ENCODE data around the gene ANKUB1.

ANKUB1 gene

DNA sequence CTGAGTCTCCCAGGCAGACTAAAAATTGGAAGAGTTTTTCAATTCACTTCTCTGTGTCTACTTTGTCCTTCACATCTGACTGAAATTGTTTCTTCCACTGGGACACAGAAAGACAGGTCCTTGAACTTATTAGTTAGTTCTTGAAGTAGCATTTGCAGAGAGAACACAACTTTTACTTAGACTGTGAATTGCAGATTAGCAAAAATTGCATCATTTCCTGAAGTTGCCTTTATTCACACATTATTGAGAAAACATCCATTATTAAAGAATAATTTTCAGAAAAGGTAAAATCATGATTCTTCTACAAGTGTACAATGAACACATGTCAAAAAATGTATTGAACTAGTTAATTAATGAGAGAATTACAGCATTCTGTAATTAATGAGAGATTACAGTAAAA lies 38.6 kb downstream of the ANKUB1 start:
- DNase-seq: no peak

DNA sequence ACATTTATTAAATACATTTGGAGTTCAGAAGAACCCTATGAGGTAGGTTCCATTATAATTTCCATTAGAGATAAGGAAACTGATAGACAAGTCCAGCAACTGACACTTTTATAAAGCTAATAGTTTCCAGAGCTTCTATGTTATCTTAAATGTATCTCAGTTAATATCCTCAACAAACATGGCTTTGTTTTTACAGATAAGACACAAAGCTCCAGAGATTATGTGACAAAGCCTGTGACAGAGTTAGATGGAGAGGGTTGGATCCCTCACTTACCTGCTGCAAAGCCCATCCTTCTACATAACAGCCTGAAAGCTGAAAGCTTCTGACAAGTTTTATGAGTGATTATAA lies 39.6 kb downstream of the ANKUB1 start:
- DNase-seq: no peak

DNA sequence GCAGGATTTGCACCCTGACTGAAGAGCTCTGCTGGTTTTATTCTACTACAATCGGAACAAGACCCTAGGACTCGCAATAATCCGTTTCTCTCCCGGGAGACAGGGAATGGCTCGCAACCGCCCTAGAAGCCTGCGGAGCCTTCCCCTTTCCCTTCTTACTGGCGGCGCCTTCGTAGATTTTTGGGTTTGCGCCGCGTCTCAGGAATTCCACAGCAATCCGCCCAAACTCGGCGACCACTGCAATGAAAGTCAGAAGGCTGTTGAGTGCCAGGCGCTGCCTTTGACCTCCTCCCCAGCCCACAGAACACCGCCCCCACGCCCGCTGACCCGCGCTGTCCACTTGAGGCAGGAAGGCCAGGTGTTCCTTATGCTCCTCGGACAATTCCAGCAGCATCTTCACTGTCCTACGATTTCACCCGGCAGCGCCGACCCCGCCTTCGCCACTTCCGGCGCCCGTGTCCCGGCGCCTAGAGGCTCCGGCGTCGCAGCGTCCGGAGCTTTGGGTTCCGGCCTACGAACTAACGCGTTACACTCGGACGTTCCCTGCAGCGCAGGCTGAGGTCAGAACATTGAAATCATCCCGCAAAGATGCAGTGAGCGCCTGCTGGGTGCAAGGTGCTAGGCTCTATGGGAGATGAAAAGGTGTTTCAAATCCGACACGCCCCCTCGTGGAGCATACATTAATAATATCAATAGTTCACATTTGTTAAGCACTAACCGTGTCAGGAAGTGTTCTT lies 40.1 kb downstream of the ANKUB1 start, which contains the start of gene COMMD2:
COMMD2 (minus strand) TSS at position 439 of the 737 bp plus-strand sequence; CDS start at position 394, 45 bp downstream.
- peak; percentile 87 for DNase-seq

GRCh38 chr3:149751551-149751950 lies 40.8 kb downstream of the ANKUB1 start:
- DNase-seq: no peak

DNA sequence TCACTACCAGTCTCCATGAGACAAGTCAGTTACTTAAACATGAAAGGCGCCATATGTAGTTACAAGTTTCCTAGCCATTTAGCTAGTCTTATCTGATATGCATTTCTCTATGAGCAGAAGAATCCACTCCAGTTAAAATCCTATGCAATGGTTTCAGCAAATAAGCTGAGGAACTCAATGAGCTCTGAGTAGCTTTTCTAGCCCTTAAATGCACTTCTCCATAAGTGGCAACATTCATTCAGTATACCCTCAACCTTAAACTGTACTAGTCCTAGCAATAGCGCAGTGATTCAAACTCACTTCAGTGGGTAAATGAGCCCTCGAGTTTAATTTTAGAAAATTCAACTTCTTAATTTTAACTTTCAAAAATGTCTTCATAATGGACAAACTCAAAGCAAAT lies 47.7 kb downstream of the ANKUB1 start:
- DNase-seq: no peak

DNA sequence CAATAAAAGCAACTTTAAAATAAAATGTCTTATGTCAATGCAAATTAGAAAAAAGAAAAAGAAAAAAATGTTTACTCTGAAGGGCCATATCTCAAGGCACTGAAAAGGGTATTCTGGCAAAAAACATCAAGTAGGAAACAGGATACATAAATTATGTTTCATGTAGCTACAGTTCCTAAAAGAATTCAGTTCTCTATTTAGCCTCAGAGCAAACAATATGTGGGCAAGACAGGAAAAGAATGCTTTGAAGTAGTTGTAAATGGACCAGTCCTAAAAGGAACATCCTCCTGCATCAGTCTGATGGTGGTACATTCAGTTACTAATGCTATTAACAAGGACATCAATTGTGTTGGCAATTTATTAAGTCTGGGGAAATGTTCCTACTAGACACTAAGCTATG lies 48.2 kb downstream of the ANKUB1 start:
- no peak for DNase-seq

- no peak for DNase-seq
Observed at GRCh38 chr3:149739396-149739795, 53.0 kb downstream of the ANKUB1 start.

- no peak for DNase-seq
Observed at GRCh38 chr3:149738876-149739275, 53.5 kb downstream of the ANKUB1 start.

DNA sequence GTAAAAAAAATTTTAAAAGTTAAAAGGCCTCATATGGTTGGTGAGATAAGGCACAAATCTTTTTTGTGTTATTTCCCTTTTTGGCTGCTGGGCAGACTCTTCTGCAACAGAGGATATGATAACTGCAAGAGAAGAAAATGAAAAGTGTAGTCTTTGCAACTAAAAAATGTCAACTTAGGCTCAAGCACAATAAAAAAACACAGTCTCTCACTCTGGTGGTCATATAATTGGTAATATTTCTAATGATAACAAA lies 55.5 kb downstream of the ANKUB1 start:
- DNase-seq: no peak

DNA sequence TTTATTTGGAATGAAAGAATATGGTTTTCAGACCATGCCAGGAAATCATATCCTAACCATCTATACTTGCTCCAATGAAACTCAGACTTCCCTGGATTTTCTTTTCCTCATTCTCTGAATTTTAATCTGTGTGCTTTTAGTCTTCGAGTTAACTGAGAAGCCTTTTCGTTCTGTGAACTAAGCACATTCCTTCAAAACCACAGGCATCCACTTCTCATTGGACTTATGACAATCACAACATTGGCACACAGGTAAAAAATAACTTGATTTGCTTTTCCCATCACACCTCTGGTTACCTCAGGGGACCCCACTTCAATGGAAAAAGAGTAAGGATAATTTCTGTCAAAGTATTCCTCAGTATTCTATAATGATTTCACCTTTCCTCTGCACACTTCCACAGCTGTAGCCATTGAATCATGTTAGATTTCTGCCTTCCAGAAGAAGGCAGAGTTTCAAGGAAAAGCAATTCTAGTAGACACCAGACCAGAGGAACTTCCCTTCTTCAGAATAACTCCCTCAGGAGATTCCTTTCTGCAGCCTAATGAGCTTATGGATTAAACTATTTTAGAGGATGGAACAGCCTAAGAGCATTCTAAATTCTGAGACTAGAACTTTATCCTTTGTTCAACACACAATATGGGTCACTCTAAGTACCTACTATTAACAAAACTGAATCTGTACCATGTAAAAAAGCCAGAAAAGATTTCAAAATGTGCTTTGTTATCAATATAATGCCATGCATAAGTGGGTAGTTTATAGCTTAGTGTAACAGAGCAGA lies 56.0 kb downstream of the ANKUB1 start:
- peak; percentile 68 for DNase-seq

DNA sequence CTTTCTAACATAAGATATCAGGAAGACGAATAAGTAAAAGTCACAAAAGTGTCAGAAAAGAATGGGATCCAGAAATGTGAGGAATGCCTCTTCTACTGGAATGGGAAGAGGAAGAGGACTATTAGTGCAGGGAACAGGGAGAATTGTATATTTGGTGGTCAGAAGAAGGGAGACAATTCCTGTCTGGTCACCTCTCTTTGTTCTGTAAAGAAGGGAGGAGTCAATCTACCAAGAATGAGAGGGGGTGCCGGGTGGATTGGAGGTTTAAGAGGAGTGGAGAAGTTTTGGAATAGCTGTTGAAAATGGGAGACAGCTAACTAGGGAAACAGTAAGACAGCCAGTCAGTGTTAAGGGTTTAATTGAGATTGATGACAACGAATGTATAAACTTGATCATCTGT lies 60.1 kb downstream of the ANKUB1 start:
- DNase-seq: no peak

DNA sequence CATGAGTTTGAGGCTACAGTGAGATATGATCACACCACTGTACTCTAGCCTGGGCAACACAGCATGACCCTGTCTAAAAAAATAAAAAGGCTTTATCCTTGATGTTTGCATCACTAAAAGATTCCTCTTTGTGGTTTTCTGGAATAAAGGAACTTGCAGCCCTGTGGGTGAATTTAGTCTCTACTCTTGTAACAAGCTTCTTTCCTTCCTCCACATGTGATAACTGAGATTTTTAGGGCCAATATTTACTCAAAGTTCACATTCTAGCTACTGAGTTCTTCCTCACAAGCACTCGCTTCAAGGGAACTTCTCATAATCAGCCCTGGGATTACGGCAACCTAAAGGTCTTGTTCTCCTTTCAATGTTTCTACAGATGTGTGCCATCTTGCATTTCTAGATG lies 64.7 kb downstream of the ANKUB1 start:
- DNase-seq: no peak

- no peak for DNase-seq
Observed at GRCh38 chr3:149726716-149727407, 65.5 kb downstream of the ANKUB1 start.

- no peak for DNase-seq
Observed at GRCh38 chr3:149723781-149724180, 68.6 kb downstream of the ANKUB1 start.

DNA sequence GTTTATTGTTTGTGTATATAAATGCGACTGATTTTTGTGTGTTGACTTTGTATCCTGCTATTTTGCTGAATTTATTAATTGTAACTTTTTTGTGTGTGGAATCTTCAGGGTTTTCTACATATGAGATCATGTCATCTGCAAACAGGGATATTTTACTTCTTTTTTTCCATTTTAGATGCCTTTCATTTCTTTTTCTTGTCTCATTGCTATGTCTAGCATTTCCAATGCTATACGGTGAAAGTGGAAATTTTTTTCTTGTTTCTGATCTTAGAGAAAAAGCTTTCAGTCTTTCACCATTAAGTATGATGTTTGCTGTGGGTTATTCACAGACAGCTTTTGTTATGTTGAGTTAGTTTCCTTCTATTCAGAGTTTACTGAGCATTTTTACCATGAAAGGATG lies 71.4 kb downstream of the ANKUB1 start:
- DNase-seq: no peak

DNA sequence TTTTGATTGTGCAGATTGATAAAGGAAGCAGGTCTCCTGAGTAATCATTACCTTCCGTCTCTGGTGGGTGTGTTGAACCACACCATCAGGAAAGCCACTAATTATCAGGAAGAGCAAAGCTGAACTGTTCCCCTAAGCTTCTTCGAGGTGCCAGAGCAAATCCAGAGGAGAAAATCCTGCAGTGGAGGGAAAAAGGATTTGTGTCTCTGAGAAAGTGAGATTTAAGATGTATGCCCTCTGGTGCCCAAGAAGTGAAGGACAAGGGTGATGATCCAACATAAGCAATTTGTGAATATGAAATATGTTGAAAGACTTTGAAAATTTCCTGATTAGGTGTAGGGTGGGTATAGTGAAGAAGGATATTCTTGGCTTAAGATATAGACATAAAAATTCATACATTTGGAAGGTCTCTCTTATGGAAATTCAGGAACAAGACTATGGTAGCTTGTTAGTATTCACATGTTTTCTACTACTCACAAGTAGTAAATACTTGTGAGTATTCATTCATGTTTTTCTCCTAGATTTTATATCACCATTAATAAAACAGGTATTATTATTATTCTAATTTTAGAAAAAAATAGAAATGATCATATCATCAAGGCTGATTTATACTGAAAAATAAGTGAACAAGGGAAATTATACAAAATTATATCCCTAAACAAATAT lies 74.8 kb downstream of the ANKUB1 start:
- peak; percentile 41 for DNase-seq

DNA sequence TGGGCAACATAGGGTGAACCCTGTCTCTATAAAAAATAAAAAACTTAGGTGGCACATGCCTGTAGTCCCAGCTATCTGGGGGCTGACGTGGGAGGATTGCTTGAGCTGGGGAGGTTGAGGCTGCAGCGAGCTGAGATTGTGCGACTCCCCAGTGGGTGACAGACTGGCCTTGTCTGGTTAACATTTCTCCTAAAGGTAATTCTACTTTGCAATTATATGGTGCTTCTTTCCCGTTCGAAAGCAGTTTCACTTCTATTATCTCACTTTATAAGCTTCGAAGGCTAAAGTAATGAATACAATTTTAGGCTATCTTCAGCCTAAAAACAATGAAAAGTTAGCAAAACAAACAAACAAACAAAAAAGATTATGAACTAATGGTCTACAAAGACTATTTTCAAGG lies 75.4 kb downstream of the ANKUB1 start:
- DNase-seq: no peak

GRCh38 chr3:149715247-149715646 lies 77.1 kb downstream of the ANKUB1 start:
- DNase-seq: no peak

DNA sequence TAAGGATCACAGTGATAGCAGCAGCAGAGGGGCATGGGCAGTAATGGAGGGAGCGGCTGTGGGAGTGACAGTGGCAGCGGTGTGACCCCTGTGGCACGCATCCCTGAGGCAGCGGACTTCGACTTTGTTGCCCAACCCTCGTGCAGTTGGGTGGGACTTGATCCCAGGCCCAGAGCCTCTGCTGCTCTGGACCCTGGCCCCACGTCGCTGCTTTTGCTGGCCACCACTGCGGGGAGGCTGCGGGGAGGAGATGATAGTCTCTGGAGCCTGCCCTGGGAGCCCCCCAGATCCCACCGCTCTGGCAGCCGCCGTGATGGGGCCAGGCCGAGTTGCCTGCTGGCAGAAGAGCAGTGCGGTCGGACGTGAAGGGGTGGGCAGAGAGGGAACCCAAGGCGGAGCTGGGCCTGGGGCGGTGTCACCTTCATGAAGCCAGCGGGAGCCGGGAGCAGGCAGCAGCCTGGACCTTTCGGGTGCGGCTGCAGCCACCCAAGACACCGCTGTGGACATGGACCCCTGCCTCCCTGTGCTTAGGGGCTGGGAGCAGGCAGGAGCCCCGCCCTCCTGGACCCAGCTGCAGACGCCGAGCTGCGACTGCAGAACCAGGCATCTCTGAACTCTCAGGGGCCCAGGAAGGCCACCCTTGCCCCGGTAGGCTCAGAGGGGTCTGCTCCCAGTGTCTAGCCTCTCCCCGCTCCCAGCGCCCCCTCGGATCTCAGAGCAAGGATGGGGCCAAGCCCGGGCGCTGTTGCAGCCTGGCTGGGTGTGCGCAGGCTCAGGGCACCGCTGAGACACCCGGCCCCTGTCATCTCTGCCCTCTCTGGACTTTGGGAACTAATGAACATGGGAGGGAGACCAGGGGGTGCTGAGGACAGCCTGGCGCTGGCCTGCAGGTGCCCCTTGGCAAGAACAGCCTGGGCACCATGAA lies 78.4 kb downstream of the ANKUB1 start:
- no peak for DNase-seq
